Measurements from ENCODE around the gene IFIT1B. TPM values are rescaled to one million over a fixed set of nuclear protein-coding genes. Genes with fewer than 3 reads are reported as not detected.

IFIT1B gene
- total RNA-seq, 1 experiment from 2014 or later, result not detected

DNA sequence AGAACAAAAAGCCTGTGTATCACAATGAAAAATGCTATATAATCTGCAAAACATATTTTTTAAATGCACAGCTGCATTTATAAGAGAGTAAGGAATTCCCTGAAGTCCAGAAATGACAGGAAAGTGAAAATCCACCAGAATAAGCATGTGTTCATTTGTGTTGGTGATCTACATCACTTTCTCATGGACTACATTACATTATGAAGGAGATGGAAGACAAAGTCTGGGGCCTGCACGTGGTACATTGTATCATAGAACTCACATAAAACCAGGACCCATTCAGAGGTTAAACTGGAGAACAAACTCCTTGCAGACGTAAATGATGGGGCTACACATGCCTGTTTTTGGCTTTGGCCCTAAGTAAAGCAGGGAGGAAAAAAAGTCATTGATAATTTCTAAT, 33.7 kb upstream of the IFIT1B start:
- H3K9me2 ChIP-seq (ENCODE audit: insufficient read depth), result no peaks in the 10 kb centered on the region
- no peaks in the 10 kb centered on the region for H3K27me3 ChIP-seq (ENCODE audit: insufficient read depth, low read length)
- CTCF ChIA-PET, result no interaction called here
- no peaks in the 10 kb centered on the region for H3K9me3 ChIP-seq (ENCODE audit: control insufficient read depth in 1 of 2, insufficient read depth in 1 of 2, low read depth in 1 of 2, low read length in 2 of 2)
- no peaks in the 10 kb centered on the region for H3K4me1 ChIP-seq (ENCODE audit: control insufficient read depth in 1 of 2, insufficient read depth in 2 of 2, low read length in 2 of 2)
- H3K9ac ChIP-seq (ENCODE audit: low read length), result no peak overlapping the region
- H3K36me3 ChIP-seq (ENCODE audit: control insufficient read depth in 1 of 2, insufficient read depth in 2 of 2, low read length in 2 of 2), result no peaks in the 10 kb centered on the region
- H3K4me2 ChIP-seq (ENCODE audit: low read length), result no peak overlapping the region
- H3K79me2 ChIP-seq (ENCODE audit: insufficient read depth, low read length), result no peaks in the 10 kb centered on the region
- TF ChIP-seq, protein P1, sequence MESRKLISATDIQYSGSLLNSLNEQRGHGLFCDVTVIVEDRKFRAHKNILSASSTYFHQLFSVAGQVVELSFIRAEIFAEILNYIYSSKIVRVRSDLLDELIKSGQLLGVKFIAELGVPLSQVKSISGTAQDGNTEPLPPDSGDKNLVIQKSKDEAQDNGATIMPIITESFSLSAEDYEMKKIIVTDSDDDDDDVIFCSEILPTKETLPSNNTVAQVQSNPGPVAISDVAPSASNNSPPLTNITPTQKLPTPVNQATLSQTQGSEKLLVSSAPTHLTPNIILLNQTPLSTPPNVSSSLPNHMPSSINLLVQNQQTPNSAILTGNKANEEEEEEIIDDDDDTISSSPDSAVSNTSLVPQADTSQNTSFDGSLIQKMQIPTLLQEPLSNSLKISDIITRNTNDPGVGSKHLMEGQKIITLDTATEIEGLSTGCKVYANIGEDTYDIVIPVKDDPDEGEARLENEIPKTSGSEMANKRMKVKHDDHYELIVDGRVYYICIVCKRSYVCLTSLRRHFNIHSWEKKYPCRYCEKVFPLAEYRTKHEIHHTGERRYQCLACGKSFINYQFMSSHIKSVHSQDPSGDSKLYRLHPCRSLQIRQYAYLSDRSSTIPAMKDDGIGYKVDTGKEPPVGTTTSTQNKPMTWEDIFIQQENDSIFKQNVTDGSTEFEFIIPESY (IDR thresholded peaks at IDR 0.05; ENCODE audit: extremely low read depth, insufficient replicate concordance, low read length), result no peak
- TF ChIP-seq CBX3 (IDR thresholded peaks at IDR 0.05; ENCODE audit: low read depth) (no peak), POLR2A (IDR thresholded peaks at IDR 0.05; ENCODE audit: borderline replicate concordance, extremely low read depth, insufficient read depth, insufficient read length) (no peak), EGR1 (IDR thresholded peaks at IDR 0.05; ENCODE audit: low read depth) (no peak), FOSL1 (IDR thresholded peaks at IDR 0.05; ENCODE audit: low read depth) (no peak), ZNF274 (IDR thresholded peaks at IDR 0.05; ENCODE audit: low read depth, low read length) (no peak), RAD21 (IDR thresholded peaks at IDR 0.05; ENCODE audit: low read depth) (no peak), SRF (IDR thresholded peaks at IDR 0.05; ENCODE audit: low read depth) (no peak), ELF1 (IDR thresholded peaks at IDR 0.05; ENCODE audit: borderline replicate concordance, low read depth) (no peak), EZH2 (IDR thresholded peaks at IDR 0.05) (no peak), ZFX (IDR thresholded peaks at IDR 0.05) (no peak)
- TF ChIP-seq, protein P2, sequence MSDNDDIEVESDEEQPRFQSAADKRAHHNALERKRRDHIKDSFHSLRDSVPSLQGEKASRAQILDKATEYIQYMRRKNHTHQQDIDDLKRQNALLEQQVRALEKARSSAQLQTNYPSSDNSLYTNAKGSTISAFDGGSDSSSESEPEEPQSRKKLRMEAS (IDR thresholded peaks at IDR 0.05), result no peak
- TF ChIP-seq, protein P3, sequence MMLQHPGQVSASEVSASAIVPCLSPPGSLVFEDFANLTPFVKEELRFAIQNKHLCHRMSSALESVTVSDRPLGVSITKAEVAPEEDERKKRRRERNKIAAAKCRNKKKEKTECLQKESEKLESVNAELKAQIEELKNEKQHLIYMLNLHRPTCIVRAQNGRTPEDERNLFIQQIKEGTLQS (IDR thresholded peaks at IDR 0.05), result no peak
- intact Hi-C loops (cut with micrococcal nuclease), result no loop called here
- POLR2A ChIA-PET, result interaction anchor here (1.3 kb wide), 1 partner anchor 17 kb away, joined by 3 read pairs; the partner anchor contains the start of gene IFIT3
- no peak overlapping the region for H3K4me3 ChIP-seq (replicated peaks in 1 of 2; ENCODE audit: low read depth in 1 of 2, low read length in 2 of 2)
- ATAC-seq, result no peak
- H2AFZ ChIP-seq (ENCODE audit: low read depth, low read length, poor library complexity, severe bottlenecking), result no peak overlapping the region
- H4K20me1 ChIP-seq (ENCODE audit: insufficient read depth), result no peaks in the 10 kb centered on the region
- RAD21 ChIA-PET (ENCODE audit: low non-redundant PET in 1 of 2, low total read pairs in 2 of 2, uncharacterized antibody in 2 of 2, unreplicated experiment in 2 of 2), result no interaction called here
- BruUV-seq (replicated peaks), result no TSS peak
- no peak overlapping the region for H3K27ac ChIP-seq (ENCODE audit: low read depth, low read length)
- DNase-seq (ENCODE audit: low read depth, low spot score), result no peak

All from HCT116 (cell line).